H1 (cell line): Measurements from ENCODE around the gene NGFR. TPM values are rescaled to one million over a fixed set of nuclear protein-coding genes. Genes with fewer than 3 reads are reported as not detected.

Source experiments
- CTCF ChIA-PET: fragments of 300-600 bp; sonication (Branson Sonifier 250); formaldehyde crosslinking; loops from one replicate; lab custom pipeline; 2021; ENCODE audit not compliant: partially characterized antibody; lab: Charles Lee
- POLR2A ChIA-PET: fragments of 300-600 bp; sonication (Branson Sonifier 250); formaldehyde crosslinking; loops from one replicate; lab custom pipeline; 2021; ENCODE audit warnings: inconsistent platforms; ENCODE audit not compliant: partially characterized antibody; lab: Charles Lee
- DNase-seq, 2 experiments: peaks; one replicate each; pipeline versions ENCODE4 v3.0.0 to v3.0.0-alpha.2; 2010 to 2022; ENCODE audit warnings: low spot score in 2 of 2, low read depth in 1 of 2, mixed read lengths in 1 of 2
- FAIRE-seq: peaks from 2 replicates; lab custom pipeline; 2011; peaks lifted over from hg19 to GRCh38; lab: Jason Lieb, UNC
- H2AFZ ChIP-seq: 2 replicates; pipeline ENCODE4 v1.8.1; 2012; ENCODE audit warnings: low read length, inconsistent platforms
- H2AK5ac ChIP-seq: 2 replicates; pipeline ENCODE4 v1.6.1; 2013; ENCODE audit warnings: low read depth, low read length
- H2BK120ac ChIP-seq: replicated peaks from 2 replicates; pipeline ENCODE3; 2013; ENCODE audit warnings: low read depth, low read length, inconsistent platforms
- H2BK12ac ChIP-seq: 2 replicates; pipeline ENCODE4 v1.6.1; 2013; ENCODE audit warnings: low read depth, low read length
- H2BK15ac ChIP-seq: 2 replicates; pipeline ENCODE4 v1.6.1; 2013; ENCODE audit warnings: low read length
- H2BK20ac ChIP-seq: 2 replicates; pipeline ENCODE4 v1.6.1; 2013; ENCODE audit warnings: low read length
- H2BK5ac ChIP-seq: 2 replicates; pipeline ENCODE4 v1.6.1; 2013; ENCODE audit warnings: low read depth, low read length
- H3K14ac ChIP-seq: 2 replicates; pipeline ENCODE4 v1.6.1; 2013; ENCODE audit warnings: inconsistent platforms; ENCODE audit not compliant: insufficient read length
- H3K18ac ChIP-seq: 2 replicates; pipeline ENCODE4 v1.6.1; 2013; ENCODE audit warnings: low read length; ENCODE audit errors: extremely low read depth
- H3K23ac ChIP-seq: 2 replicates; pipeline ENCODE4 v1.6.1; 2013; ENCODE audit warnings: inconsistent platforms; ENCODE audit not compliant: insufficient read length
- H3K23me2 ChIP-seq: 2 replicates; pipeline ENCODE4 v1.6.1; 2013; ENCODE audit warnings: low read depth, low read length
- H3K27ac ChIP-seq: 2 replicates; pipeline ENCODE4 v1.6.1; 2011; ENCODE audit warnings: low read depth, low read length, inconsistent platforms
- H3K27me3 ChIP-seq, 4 experiments: replicated peaks in 1 of 4; 1 replicate in 1 of 4; 2 replicates in 3 of 4; pipeline versions ENCODE4 v1.6.1 to v1.8.1; 2011 to 2013; ENCODE audit warnings: low read length in 3 of 4, mild to moderate bottlenecking in 3 of 4, inconsistent platforms in 2 of 4, mixed read lengths in 2 of 4, moderate library complexity in 1 of 4; ENCODE audit not compliant: control insufficient read depth in 3 of 4, insufficient read depth in 3 of 4; ENCODE audit errors: extremely low read depth in 1 of 4
- H3K36me3 ChIP-seq, 4 experiments: 2 replicates each; pipeline versions ENCODE4 v1.6.1 to v1.8.1; 2011 to 2013; ENCODE audit warnings: mild to moderate bottlenecking in 4 of 4, low read length in 3 of 4, moderate library complexity in 2 of 4, control low read depth in 1 of 4, inconsistent platforms in 1 of 4; ENCODE audit not compliant: insufficient read depth in 4 of 4, control insufficient read depth in 2 of 4
- H3K4ac ChIP-seq: replicated peaks from 2 replicates; pipeline ENCODE3; 2013; ENCODE audit warnings: low read length, low read depth, mixed read lengths, inconsistent platforms; ENCODE audit not compliant: insufficient read length
- H3K4me1 ChIP-seq, 4 experiments: replicated peaks in 1 of 4; 1 replicate in 1 of 4; 2 replicates in 3 of 4; pipeline versions ENCODE4 v1.6.1 to v1.8.1; 2011 to 2013; ENCODE audit warnings: low read length in 3 of 4, inconsistent platforms in 2 of 4, mixed read lengths in 1 of 4; ENCODE audit not compliant: insufficient read depth in 4 of 4, control insufficient read depth in 3 of 4
- H3K4me2 ChIP-seq, 2 experiments: 2 replicates each; pipeline versions ENCODE4 v1.6.1 to v1.8.1; 2011 to 2013; ENCODE audit warnings: low read depth in 2 of 2, low read length in 2 of 2, control low read depth in 1 of 2, inconsistent platforms in 1 of 2, mild to moderate bottlenecking in 1 of 2; ENCODE audit not compliant: insufficient read depth in 1 of 2
- H3K4me3 ChIP-seq, 4 experiments: fragments of 200-600, 300-600 bp in 1 of 4; sonication (generic), shearing (Covaris generic), sonication (Bioruptor Twin) in 1 of 4; 2 replicates each; pipeline versions ENCODE4 v1.5.1 to v1.8.1; 2011 to 2016; ENCODE audit warnings: low read length in 4 of 4, low read depth in 3 of 4, control low read depth in 2 of 4, inconsistent platforms in 2 of 4, mild to moderate bottlenecking in 2 of 4, mixed read lengths in 1 of 4, moderate library complexity in 1 of 4; ENCODE audit not compliant: insufficient read depth in 2 of 4; ENCODE audit errors: extremely low read depth in 1 of 4
- H3K56ac ChIP-seq: replicated peaks from 2 replicates; pipeline ENCODE3; 2013; ENCODE audit warnings: low read depth, mild to moderate bottlenecking, mixed read lengths, low read length, inconsistent platforms; ENCODE audit not compliant: insufficient read length
- H3K79me1 ChIP-seq: 2 replicates; pipeline ENCODE4 v1.6.1; 2013; ENCODE audit warnings: low read depth, low read length, control low read depth
- H3K79me2 ChIP-seq, 2 experiments: 2 replicates each; pipeline versions ENCODE4 v1.6.1 to v1.8.1; 2012 to 2013; ENCODE audit warnings: low read length in 2 of 2, mild to moderate bottlenecking in 2 of 2, inconsistent platforms in 1 of 2; ENCODE audit not compliant: insufficient read depth in 2 of 2, control insufficient read depth in 1 of 2
- H3K9ac ChIP-seq, 4 experiments: replicated peaks in 1 of 4; 1 replicate in 1 of 4; 2 replicates in 3 of 4; pipeline versions ENCODE4 v1.6.1 to v1.8.1; 2011 to 2013; ENCODE audit warnings: low read depth in 3 of 4, low read length in 3 of 4, control low read depth in 2 of 4, mild to moderate bottlenecking in 2 of 4, moderate library complexity in 2 of 4, inconsistent platforms in 1 of 4; ENCODE audit errors: extremely low read depth in 1 of 4
- H3K9me3 ChIP-seq, 2 experiments: 2 replicates each; pipeline versions ENCODE4 v1.6.1 to v1.8.1; 2012 to 2013; ENCODE audit warnings: mild to moderate bottlenecking in 2 of 2, moderate library complexity in 2 of 2, control low read depth in 1 of 2, inconsistent platforms in 1 of 2, low read depth in 1 of 2, low read length in 1 of 2, mixed read lengths in 1 of 2; ENCODE audit not compliant: insufficient read depth in 2 of 2
- H4K20me1 ChIP-seq, 2 experiments: replicated peaks in 1 of 2; 2 replicates each; pipeline versions ENCODE3 to v1.8.1; 2011 to 2013; ENCODE audit warnings: inconsistent platforms in 2 of 2, low read length in 2 of 2, mild to moderate bottlenecking in 1 of 2; ENCODE audit not compliant: insufficient read depth in 2 of 2, control insufficient read depth in 1 of 2
- H4K5ac ChIP-seq: 2 replicates; pipeline ENCODE4 v1.6.1; 2013; ENCODE audit warnings: low read length, low read depth, mixed read lengths, inconsistent platforms; ENCODE audit not compliant: insufficient read length
- H4K8ac ChIP-seq: 2 replicates; pipeline ENCODE4 v1.8.0; 2013; ENCODE audit warnings: mild to moderate bottlenecking, moderate library complexity, low read length, inconsistent platforms; ENCODE audit not compliant: insufficient read depth; ENCODE audit errors: extremely low read depth
- H4K91ac ChIP-seq: replicated peaks from 2 replicates; pipeline ENCODE3; 2013; ENCODE audit warnings: low read length, mixed read lengths, inconsistent platforms; ENCODE audit not compliant: insufficient read length
- HDAC2 ChIP-seq, 2 experiments: fragments of 300-600 bp in 1 of 2; sonication (generic) in 1 of 2; IDR thresholded peaks; 2 replicates each; pipeline ENCODE4 v1.6.1; 2011 to 2012; ENCODE audit warnings: low read depth in 2 of 2, low read length in 2 of 2, mild to moderate bottlenecking in 2 of 2, moderate library complexity in 2 of 2, borderline replicate concordance in 1 of 2, inconsistent platforms in 1 of 2
- JUN ChIP-seq: IDR thresholded peaks from 2 replicates; pipeline ENCODE4 v1.6.1; 2011; ENCODE audit warnings: low read depth, mild to moderate bottlenecking, improper control_type of control experiment, low read length
- JUND ChIP-seq: IDR thresholded peaks from 2 replicates; pipeline ENCODE4 v1.6.1; 2011; ENCODE audit warnings: mild to moderate bottlenecking, improper control_type of control experiment, low read length
- KDM4A ChIP-seq: IDR thresholded peaks from one replicate; pipeline ENCODE4 v1.7.1; 2012; ENCODE audit warnings: low read depth, mild to moderate bottlenecking, moderate library complexity, low read length, inconsistent platforms; ENCODE audit not compliant: severe bottlenecking
- MAX ChIP-seq: IDR thresholded peaks from 2 replicates; pipeline ENCODE4 v1.6.1; 2012; ENCODE audit warnings: inconsistent platforms
- POLR2AphosphoS5 ChIP-seq: IDR thresholded peaks from 2 replicates; pipeline ENCODE4 v1.6.1; 2011; ENCODE audit warnings: low read depth, low read length
- RAD21 ChIP-seq, 2 experiments: IDR thresholded peaks in 1 of 2; conservative IDR thresholded peaks in 1 of 2; 2 replicates each; pipeline ENCODE4 v1.6.1; 2011; ENCODE audit warnings: low read depth in 2 of 2, low read length in 2 of 2, improper control_type of control experiment in 1 of 2, inconsistent platforms in 1 of 2, mild to moderate bottlenecking in 1 of 2, moderate library complexity in 1 of 2
- RFX5 ChIP-seq: IDR thresholded peaks from 2 replicates; pipeline ENCODE4 v1.6.1; 2011; ENCODE audit warnings: low read depth, low read length, improper control_type of control experiment, borderline replicate concordance
- RNF2 ChIP-seq: fragments of 200-900, 300-1000 bp; sonication (generic); IDR thresholded peaks from 2 replicates; pipeline ENCODE4 v1.7.1; 2016; ENCODE audit warnings: borderline replicate concordance, low read depth, mild to moderate bottlenecking, antibody characterized with exemption, low read length; ENCODE audit not compliant: poor library complexity, severe bottlenecking; ENCODE audit errors: missing control alignments
- SAP30 ChIP-seq: fragments of 300-600 bp; sonication (generic); IDR thresholded peaks from 2 replicates; pipeline ENCODE4 v1.7.1; 2012; ENCODE audit warnings: low read length, moderate library complexity, mild to moderate bottlenecking, inconsistent platforms; ENCODE audit not compliant: insufficient read depth, insufficient replicate concordance
- WGBS, 2 experiments: shearing (Covaris generic) in 1 of 2; methylation state at CpG; one replicate each; pipeline versions ENCODE4 v1.1.6 to v1.1.7; 2013 to 2015; ENCODE audit warnings: low lambda C conversion rate in 2 of 2, mixed read lengths in 2 of 2, inconsistent platforms in 1 of 2, low coverage in 1 of 2, missing lambda C conversion rate in 1 of 2; ENCODE audit not compliant: insufficient replicate concordance in 2 of 2, insufficient coverage in 1 of 2, insufficient read length in 1 of 2; ENCODE audit errors: extremely low coverage in 1 of 2, missing lambda C conversion rate in 1 of 2; 5-methylcytosine and 5-hydroxymethylcytosine counted together
- polyA plus RNA-seq, 7 experiments: library from polyadenylated mRNA; depleted of rRNA in 3 of 7; stranded (reverse) in 5 of 7; unstranded in 2 of 7; fragments of >200 nt in 5 of 7; fragments of 200-250 nt in 2 of 7; gene quantifications; 1 replicate in 5 of 7; 2 replicates in 1 of 7; 4 replicates in 1 of 7; pipeline versions ENCODE4 v1.2.1 to v1.2.3, GENCODE V29; 2011 to 2013; ENCODE audit warnings: missing spikeins in 2 of 7, mixed read lengths in 2 of 7
- total RNA-seq: library from RNA; stranded (reverse); fragmentation: NEBNext Ultra II Directional; extraction: Animal tissue kit (Norgen Biotek cat#: 25700); gene quantifications from 2 replicates; pipeline ENCODE4 v1.2.1, GENCODE V29; 2021

The NGFR gene
- total and polyA plus RNA-seq, 2 of the 8 experiments (the other 6 are each of a cell fraction or from before 2014, with no cell fraction given) = 8.1 to 10.3 TPM

DNA sequence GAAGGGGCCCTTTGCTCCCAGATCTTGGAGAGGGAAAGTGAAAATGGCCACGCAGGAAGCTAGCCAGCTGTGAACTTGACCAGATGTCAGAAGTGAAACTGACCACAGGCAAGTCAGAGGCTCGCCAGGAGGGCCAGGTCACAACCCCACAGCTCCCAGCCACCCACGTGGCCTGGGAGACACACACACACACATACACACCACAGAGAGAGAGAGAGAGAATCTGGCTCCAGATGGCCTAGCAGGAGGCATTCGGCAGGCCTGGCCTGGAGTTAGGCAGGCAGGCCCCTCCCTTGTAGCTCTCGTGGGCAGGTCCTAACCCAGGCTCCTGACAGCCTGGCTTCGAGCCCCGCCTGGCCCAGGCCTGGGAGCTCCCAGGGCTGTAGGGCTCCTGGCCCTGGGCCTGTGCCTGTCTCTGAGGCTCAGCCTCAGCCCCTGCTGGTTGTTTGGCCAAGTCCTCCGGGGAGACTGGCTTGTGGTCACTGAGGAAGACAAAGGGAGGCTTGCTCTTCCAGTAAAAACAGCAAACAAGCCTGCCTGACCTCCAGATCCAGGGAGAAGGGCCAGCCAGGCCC is 20.2 kb downstream of the NGFR start:
- no peaks in the 10 kb centered on the region for H4K20me1 ChIP-seq
- TF ChIP-seq RAD21 (IDR thresholded peaks at IDR 0.05 in 1 of 2, conservative IDR thresholded peaks at IDR 0.05 in 1 of 2; ENCODE audit: low read depth in 2 of 2, low read length in 2 of 2) = peak; percentile 7 to 33; a peak in 3 of 4 replicates
- TF ChIP-seq JUND = no peak
- peak; percentile 51; the same call in 1 of the 2 replicates for TF ChIP-seq MAX
- TF ChIP-seq POLR2AphosphoS5 = no peak
- no peak for TF ChIP-seq JUN
- TF ChIP-seq HDAC2 (IDR thresholded peaks at IDR 0.05; ENCODE audit: borderline replicate concordance in 1 of 2, low read depth in 2 of 2, low read length in 2 of 2) = 0 out of 4 replicates have a peak, but pooled peaks of 1 of the 2 experiments have one; percentile 26
- no peak for TF ChIP-seq RFX5
- no peak for TF ChIP-seq SAP30
- TF ChIP-seq KDM4A = no peak
- no peak for TF ChIP-seq RNF2

More for the DNA sequence above, 20.2 kb downstream of the NGFR start:
- Histone ChIP-seq H3K79me2 (no peaks in the 10 kb centered on the region), H2BK15ac (peak overlapping the region; percentile 93), H3K14ac (no peak overlapping the region), H3K9ac (peak overlapping the region in 1 of 4 experiments; percentile 2; a peak in 1 of 7 replicates), H4K8ac (peak overlapping the region; percentile 63; the same call in 1 of the 2 replicates), H2AFZ (0 out of 2 replicates have a peak overlapping the region, but pooled peaks have one; percentile 2), H2BK120ac (peak overlapping the region; percentile 91), H3K79me1 (no peaks in the 10 kb centered on the region), H3K4me1 (peaks cover 16 to 41% (median 22%) of the 10 kb centered on the region in 4 experiments), H3K4ac (no peak overlapping the region), H3K27ac (no peak overlapping the region), H3K36me3 (no peaks in the 10 kb centered on the region; a peak in 1 of 8 replicates), H3K9me3 (no peaks in the 10 kb centered on the region), H3K23me2 (no peaks in the 10 kb centered on the region), H4K5ac (peak overlapping the region; percentile 42), H2BK12ac (peak overlapping the region; percentile 98), H3K56ac (no peak overlapping the region), H3K4me3 (no peak overlapping the region), H3K27me3 (no peaks in the 10 kb centered on the region), H2BK5ac (peak overlapping the region; percentile 88), H3K18ac (peak overlapping the region; percentile 97), H2AK5ac (0 out of 2 replicates have a peak overlapping the region, but pooled peaks have one; percentile 1), H2BK20ac (peak overlapping the region; percentile 6), H4K91ac (peak overlapping the region; percentile 94), H3K4me2 (peak overlapping the region in 1 of 2 experiments; percentile 32; a peak in 1 of 4 replicates), H3K23ac (no peak overlapping the region)
- FAIRE-seq (peak; percentile 70), DNase-seq (peak in 1 of 2 experiments; percentile 70)
- POLR2A ChIA-PET = interaction anchor here (0.7 to 2.1 kb wide), 6 partner anchors 10 to 249 kb away, joined by 3 to 5 read pairs (median 3); partner anchors contain the start of genes FAM117A and PHB1
- CTCF ChIA-PET = interaction anchor here (0.6 to 15.4 kb wide), 18 partner anchors 9 to 147 kb away, joined by 3 to 210 read pairs (median 6); partner anchors contain the start of gene NGFR
- 39% methylated on average over 7 of the region's 8 CpGs; no CpG with 5 or more reads in 1 of the 2 experiments for WGBS, 2 experiments
